Measurements from ENCODE around the gene ADAMTS6.

GRCh38 chr5:65485405-65485804, 3.7 kb upstream of the ADAMTS6 start:
- no peak for TF ChIP-seq CTCF (IDR thresholded peaks at IDR 0.05 in 4 of 5, conservative IDR thresholded peaks at IDR 0.05 in 1 of 5)
- no peak for TF ChIP-seq POLR2A (IDR thresholded peaks at IDR 0.05)
